OCI-LY3 (cell line): ENCODE results near the gene CARHSP1.

Experiments
- EZH2phosphoT487 ChIP-seq: fragments of 200-600 bp; shearing (Covaris generic); IDR thresholded peaks from 2 replicates; pipeline ENCODE4 v1.6.1; 2018; ENCODE audit warnings: antibody characterized with exemption, mixed run types, low read depth
- TF ChIP-seq, protein P1 (sequence below): fragments of 200-600, 300-600 bp; sonication (generic); IDR thresholded peaks from 2 replicates; pipeline ENCODE4 v1.5.1; 2014; ENCODE audit warnings: antibody characterized with exemption, low read length, low read depth

DNA sequence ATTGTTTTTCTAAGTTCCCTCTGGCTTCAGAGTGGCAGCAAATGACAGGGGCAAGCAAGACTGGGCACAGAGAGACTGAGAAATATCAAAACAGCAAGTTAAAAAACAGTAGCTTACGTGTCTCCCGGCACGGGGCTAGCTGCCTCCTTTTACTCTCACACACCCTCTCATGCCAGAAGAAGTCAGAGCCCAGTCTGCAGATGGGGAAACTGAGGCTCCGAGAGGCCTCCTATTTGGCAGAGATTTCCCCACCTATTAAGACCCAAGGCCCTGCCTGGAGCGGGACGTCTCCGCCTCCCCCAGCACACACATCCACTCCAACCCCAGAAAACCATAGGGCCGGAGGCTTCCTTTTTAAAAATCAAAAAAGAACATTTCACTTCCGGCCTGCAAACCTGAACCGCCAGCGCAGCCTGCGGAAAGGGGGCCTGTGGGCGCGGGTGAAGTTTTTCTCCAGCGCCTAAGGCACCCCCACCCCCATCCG lies 832 bp downstream of the CARHSP1 start:
- TF ChIP-seq, protein P1, sequence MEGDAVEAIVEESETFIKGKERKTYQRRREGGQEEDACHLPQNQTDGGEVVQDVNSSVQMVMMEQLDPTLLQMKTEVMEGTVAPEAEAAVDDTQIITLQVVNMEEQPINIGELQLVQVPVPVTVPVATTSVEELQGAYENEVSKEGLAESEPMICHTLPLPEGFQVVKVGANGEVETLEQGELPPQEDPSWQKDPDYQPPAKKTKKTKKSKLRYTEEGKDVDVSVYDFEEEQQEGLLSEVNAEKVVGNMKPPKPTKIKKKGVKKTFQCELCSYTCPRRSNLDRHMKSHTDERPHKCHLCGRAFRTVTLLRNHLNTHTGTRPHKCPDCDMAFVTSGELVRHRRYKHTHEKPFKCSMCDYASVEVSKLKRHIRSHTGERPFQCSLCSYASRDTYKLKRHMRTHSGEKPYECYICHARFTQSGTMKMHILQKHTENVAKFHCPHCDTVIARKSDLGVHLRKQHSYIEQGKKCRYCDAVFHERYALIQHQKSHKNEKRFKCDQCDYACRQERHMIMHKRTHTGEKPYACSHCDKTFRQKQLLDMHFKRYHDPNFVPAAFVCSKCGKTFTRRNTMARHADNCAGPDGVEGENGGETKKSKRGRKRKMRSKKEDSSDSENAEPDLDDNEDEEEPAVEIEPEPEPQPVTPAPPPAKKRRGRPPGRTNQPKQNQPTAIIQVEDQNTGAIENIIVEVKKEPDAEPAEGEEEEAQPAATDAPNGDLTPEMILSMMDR = no peak
- no peak for TF ChIP-seq EZH2phosphoT487
